GM12891 (cell line): ENCODE measurements around the gene AGPAT3.

Experiments used
- DNase-seq: peaks from one replicate; pipeline ENCODE4 v3.0.0; 2011; ENCODE audit warnings: low spot score; ENCODE audit not compliant: insufficient read length
- FAIRE-seq: peaks from 2 replicates; lab custom pipeline; 2011; peaks lifted over from hg19 to GRCh38; lab: Jason Lieb, UNC
- PAX5 ChIP-seq: IDR thresholded peaks from 2 replicates; pipeline ENCODE4 v1.6.1; 2011; ENCODE audit warnings: low read length, moderate library complexity, mild to moderate bottlenecking; ENCODE audit not compliant: insufficient read depth, severe bottlenecking
- POLR2A ChIP-seq: IDR thresholded peaks from 2 replicates; pipeline ENCODE4 v1.6.1; 2011; ENCODE audit warnings: low read depth, low read length, control low read depth
- POLR2AphosphoS5 ChIP-seq: IDR thresholded peaks from 2 replicates; pipeline ENCODE4 v1.6.1; 2011; ENCODE audit warnings: low read depth, low read length, control low read depth
- POU2F2 ChIP-seq: IDR thresholded peaks from 2 replicates; pipeline ENCODE4 v1.6.1; 2011; ENCODE audit warnings: low read depth, mild to moderate bottlenecking, control low read depth, low read length, moderate library complexity
- SPI1 ChIP-seq: IDR thresholded peaks from 2 replicates; pipeline ENCODE4 v1.6.1; 2011; ENCODE audit warnings: low read depth, low read length, control low read depth
- TAF1 ChIP-seq: IDR thresholded peaks from 2 replicates; pipeline ENCODE4 v1.6.1; 2011; ENCODE audit warnings: low read depth, low read length, control low read depth

Gene AGPAT3

DNA sequence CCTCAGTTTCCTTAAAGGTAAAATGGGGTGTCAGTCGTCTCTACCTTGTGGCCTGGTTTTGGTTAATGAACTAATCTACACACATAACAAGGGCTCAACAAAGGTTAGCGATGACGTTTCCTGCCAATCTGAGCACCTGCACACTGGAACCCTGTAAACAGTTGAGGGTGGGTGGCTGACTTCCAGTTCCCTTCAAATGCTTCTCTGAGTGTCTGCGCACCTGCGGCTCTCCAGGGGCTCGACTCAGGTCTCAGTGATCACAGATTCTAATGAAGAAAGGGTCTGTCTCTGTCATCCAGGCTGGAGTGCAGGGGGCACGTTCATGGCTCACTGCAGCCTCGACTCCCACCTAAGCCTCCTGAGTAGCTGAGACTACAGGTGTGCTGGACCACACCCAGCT, 3.3 kb upstream of the AGPAT3 start:
- TF ChIP-seq TAF1 = no peak
- TF ChIP-seq SPI1 = peak; percentile 63; the same call in 1 of the 2 replicates
- no peak for DNase-seq
- peak; percentile 69 for FAIRE-seq

DNA sequence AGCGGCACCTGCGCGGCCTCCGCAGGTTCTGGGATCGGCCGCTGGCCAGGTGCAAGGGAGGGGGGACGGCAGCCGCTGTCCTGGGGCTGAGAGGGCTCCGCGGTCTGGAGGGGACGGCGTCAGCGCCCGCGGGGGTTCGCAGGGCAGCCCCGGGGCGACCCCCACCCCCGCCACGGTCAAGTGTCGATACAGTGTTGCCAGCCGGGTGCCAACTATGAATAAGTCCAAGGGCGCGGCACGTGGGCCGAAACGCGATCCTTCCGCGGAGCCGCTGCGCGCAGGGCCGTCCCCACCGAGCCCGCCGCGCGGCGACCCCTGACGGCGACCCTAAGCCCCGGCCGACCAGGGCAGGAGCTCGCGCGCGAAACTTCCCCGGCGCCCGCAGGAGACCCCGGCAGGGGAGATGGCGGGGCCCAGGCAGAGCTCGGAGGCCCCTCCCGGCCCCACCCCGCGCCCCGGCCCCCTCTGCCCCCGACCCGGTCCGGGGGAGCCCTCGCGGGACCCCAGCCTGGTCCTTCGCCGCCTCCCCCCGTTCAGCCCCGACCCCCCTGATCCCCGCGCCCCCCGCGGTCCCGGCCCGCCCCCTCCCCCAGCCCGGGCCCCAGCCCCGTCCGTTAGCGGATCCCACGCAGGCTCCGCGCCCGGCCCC, 586 bp upstream of the AGPAT3 start:
- TF ChIP-seq POU2F2 = no peak
- TF ChIP-seq POLR2A = no peak
- TF ChIP-seq PAX5 = no peak
- TF ChIP-seq TAF1 = 0 out of 2 replicates have a peak, but pooled peaks have one; percentile 13
- TF ChIP-seq POLR2AphosphoS5 = no peak
- no peak for TF ChIP-seq SPI1
- FAIRE-seq (peak; percentile 85), DNase-seq (peak; percentile 39)

DNA sequence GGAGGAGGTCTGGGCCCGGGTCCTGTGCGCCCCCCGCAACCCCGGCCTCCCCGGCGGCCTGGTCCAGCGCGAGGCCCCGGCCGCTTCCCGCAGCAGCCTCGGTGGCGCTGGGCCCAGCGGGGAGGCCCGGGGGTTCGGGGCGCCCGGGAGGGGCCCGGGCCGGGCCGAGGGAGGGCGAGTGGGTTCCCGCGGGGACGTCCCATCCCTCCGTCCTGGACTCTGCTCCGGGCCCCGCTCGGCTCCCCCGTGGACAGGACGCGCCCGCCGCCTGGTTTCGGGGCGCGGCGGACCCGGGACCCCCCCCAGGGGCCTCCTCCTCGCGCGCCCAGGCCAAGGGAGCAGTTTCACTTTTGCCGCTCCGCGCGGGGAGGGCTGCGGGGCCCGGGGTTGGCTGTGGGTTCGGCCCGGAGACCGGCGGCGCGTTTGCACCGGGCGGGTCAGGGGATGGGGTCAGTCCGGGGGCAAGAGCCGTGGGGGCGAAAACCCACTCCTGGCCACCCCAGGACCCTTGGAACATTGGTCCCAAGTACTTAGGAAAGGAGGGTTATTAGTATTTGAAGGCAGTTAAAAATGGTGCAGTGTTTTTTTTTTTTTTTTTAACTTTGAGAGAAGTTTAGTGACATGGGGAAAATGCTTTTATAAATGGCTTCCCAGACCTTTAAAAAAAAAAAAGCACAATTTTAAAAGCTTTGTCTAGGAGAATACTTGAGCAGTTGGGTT, 677 bp downstream of the AGPAT3 start:
- no peak for FAIRE-seq
- peak; percentile 59 for DNase-seq
- no peak for TF ChIP-seq TAF1
- TF ChIP-seq POLR2A = no peak
- no peak for TF ChIP-seq POU2F2
- TF ChIP-seq PAX5 = no peak
- TF ChIP-seq POLR2AphosphoS5 = no peak
- no peak for TF ChIP-seq SPI1

DNA sequence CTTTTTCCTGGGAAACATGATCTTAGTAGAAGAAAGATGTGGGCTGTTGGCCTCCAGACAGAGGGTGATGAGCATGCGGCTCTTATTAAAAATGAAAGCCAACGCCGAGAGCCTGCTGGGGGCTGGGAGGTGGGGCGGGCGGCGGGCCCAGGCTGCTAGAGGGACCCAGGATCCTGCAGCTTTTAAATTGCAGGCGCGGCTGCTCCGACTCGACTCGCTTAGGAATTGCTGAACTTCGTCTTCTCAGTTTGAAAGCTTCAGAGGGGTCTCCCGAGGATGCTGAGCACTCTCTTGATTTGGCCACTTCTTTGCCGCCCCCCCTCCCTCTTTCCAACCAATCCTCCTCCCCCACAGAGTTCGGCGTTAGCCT, 1.2 kb downstream of the AGPAT3 start:
- FAIRE-seq = no peak
- no peak for TF ChIP-seq SPI1
- no peak for TF ChIP-seq TAF1
- TF ChIP-seq POU2F2 = no peak
- TF ChIP-seq POLR2AphosphoS5 = no peak
- no peak for TF ChIP-seq POLR2A
- no peak for TF ChIP-seq PAX5
- peak; percentile 59 for DNase-seq

DNA sequence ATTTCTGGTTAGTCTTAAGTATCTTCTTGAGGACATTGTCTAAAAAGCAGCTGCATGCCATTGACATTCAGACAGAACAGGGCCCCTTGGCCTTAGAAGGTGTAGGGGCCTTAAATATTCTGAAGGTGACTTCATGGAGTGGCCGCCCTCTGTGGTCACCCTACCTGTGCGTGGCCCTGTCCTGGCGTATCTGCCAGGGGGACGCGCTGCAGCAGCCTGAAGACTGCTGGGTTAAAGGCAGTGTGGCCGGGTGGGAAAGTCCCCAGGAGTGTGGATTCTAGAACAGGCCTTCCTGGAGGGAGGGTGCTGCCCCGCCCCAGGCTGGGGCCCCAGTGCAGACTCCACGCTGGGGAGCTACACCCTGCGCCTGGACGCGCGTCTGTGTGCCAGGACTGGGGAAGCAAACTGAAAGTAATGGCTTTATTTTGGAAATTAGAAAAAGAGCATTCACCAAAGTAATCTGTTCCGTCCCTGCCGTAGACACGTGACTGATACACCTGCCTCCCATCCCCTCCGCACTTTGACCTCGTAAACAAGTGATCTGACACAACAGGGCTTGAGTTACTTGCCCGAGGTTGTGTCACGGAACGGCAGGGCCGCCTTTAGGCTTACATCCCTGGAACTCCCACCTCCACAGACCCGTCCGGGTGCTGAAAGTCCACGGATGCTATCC, 1.8 kb downstream of the AGPAT3 start:
- FAIRE-seq = peak; percentile 60
- peak; percentile 59 for DNase-seq
- TF ChIP-seq POU2F2 (0 out of 2 replicates have a peak, but pooled peaks have one; percentile 45), TAF1 (peak; percentile 60; the same call in 1 of the 2 replicates), POLR2AphosphoS5 (peak; percentile 65), POLR2A (peak; percentile 54), SPI1 (no peak)

DNA sequence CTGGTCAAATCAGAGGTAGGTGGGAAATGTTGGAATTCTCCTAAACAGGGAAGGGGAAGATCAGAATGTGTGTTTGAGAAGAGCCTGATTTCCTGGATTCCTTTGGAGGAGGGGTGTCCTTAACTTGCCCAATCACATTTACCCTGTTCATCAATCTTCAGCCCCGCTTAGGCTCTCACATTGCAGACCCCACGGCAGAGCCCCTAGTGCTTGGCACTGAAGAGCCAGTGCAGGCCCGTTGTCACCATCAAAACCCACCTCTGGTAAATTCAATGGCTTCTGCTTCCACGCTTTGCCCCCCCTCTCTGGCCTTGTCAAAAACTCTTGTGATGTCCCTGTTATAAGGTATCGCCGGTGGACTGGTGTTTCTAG, 2.3 kb downstream of the AGPAT3 start:
- DNase-seq = no peak
- no peak for FAIRE-seq
- no peak for TF ChIP-seq TAF1
- no peak for TF ChIP-seq PAX5
- TF ChIP-seq SPI1 = no peak
- no peak for TF ChIP-seq POLR2A
- TF ChIP-seq POU2F2 = no peak
- TF ChIP-seq POLR2AphosphoS5 = no peak

DNA sequence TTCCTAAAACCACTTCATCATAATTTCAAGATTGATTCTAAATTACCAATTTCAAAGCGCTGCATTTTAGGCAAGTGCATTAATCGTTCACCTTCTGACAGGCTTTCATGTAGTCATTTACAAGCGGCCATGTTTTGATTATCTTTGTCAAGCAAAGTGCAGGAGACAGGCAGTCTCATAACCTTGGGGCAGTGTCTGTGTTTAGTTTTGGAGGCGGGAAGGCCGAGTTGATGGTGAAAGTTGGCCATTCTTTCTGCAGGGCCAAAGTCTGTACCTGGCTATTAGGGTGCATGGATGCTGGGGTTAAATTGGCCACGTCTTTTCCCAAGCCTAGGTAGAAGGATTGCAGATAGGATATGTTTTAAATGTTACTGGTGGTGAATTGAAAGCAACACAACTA, 2.9 kb downstream of the AGPAT3 start:
- TF ChIP-seq POLR2A (no peak), PAX5 (no peak), TAF1 (no peak), SPI1 (no peak), POU2F2 (no peak), POLR2AphosphoS5 (no peak)
- no peak for DNase-seq
- peak; percentile 56 for FAIRE-seq

DNA sequence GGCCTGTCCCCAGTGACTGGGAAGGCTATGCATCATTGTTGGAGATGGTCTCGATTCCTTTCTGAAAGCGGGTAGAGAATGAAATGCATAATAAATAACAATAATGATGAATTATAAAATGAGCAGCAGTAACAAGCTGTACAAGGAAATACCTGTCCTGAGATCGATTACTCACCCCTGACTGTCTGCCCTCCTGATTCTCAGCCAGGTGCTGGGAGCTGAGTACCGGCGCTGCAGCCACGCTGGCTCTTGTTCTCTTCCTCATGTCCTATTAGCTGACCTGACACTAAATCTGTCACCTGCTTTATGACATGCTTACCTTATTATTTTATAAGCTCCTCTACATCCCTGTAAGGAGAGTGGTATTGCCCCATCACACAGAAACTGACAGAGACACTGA, 3.4 kb downstream of the AGPAT3 start:
- DNase-seq (no peak), FAIRE-seq (no peak)
- TF ChIP-seq PAX5 (no peak), SPI1 (no peak), POU2F2 (no peak), POLR2A (no peak), TAF1 (no peak), POLR2AphosphoS5 (no peak)

DNA sequence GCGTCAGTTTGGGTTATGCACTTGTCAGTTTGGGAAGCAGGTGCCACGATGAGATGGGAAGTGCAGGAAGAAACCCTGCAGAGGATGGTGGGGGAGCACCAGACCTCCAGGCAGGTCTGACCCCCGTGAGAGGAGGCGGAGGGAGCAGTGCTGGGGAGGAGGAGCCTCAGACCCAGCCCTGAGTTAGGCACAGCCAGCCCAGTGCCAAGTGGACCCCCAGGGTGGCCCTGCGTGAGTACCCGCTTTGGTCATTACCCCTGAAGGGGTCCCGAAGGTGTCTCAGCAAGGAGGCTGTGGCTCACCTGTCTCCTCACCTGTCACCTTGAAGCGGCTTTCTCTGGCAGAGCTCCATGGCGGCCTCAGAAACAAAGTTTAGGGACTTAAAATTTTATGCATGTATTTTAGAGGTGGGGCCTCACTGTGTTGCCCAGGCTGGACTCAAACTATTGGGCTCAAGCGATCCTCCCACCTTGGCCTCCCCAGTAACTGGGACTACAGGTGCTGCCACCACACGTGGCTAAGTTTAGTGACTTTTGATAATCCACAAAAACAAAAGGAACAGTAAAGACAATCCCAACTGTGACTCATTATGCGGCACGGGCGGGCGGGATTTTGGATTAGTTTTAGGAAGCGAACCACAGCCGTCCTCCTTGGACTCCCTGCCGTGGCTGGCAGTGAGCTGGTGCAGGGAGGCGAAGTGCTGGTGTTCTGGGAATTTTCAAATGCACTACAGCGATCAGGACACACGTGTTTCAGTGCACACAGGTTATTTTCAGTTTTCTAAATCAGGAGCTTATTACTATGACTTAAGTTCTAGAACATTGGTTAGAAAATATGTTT, 4.7 kb downstream of the AGPAT3 start:
- no peak for TF ChIP-seq PAX5
- TF ChIP-seq SPI1 = no peak
- no peak for TF ChIP-seq TAF1
- TF ChIP-seq POLR2A = no peak
- no peak for TF ChIP-seq POU2F2
- TF ChIP-seq POLR2AphosphoS5 = no peak
- DNase-seq = no peak
- no peak for FAIRE-seq

DNA sequence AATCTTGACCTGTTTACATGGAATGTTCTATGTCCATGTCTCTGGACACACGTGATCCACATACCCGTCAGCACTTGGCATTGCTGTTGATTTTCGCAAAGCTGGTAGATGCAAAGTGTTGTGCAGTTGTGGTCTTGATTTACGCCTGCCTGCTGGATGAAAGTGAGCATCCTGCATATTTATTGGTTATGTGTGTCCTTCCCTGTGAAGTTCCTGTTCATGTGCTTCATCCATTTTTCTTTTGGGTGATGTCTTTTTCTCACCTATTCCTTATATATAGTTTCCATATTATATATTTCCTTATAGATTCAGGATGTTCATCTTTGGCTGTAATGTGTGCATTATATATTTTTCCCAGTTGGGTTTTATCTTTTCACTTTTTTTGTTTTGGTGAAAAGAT, 6.5 kb downstream of the AGPAT3 start:
- no peak for TF ChIP-seq TAF1
- no peak for TF ChIP-seq POU2F2
- TF ChIP-seq POLR2A = no peak
- TF ChIP-seq SPI1 = no peak
- TF ChIP-seq POLR2AphosphoS5 = no peak
- no peak for TF ChIP-seq PAX5
- no peak for FAIRE-seq
- no peak for DNase-seq
